ENCODE data around the gene RC3H2.

DNA sequence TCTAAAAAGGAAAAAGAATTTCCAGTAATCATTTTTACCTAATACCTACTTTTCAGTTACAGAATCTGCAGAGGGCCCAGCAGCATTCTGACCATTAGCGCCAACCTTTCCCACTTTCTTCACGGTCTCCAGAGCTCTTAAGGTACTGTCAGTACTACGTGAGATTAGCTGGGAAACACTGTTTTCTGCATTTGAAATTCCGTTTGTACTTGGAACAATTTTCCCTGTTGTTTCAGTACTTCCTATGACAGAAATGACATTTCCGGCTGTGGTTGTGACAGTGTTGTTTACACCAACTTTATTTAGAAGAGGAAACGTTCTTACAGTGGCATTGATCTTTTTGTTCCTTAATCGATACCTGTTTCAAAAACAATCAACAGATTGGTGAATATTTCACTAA lies 39.9 kb downstream of the RC3H2 start:
- TF ChIP-seq CREB1 (IDR thresholded peaks at IDR 0.05; ENCODE audit: low read depth) = no peak
- TF ChIP-seq, protein P1, sequence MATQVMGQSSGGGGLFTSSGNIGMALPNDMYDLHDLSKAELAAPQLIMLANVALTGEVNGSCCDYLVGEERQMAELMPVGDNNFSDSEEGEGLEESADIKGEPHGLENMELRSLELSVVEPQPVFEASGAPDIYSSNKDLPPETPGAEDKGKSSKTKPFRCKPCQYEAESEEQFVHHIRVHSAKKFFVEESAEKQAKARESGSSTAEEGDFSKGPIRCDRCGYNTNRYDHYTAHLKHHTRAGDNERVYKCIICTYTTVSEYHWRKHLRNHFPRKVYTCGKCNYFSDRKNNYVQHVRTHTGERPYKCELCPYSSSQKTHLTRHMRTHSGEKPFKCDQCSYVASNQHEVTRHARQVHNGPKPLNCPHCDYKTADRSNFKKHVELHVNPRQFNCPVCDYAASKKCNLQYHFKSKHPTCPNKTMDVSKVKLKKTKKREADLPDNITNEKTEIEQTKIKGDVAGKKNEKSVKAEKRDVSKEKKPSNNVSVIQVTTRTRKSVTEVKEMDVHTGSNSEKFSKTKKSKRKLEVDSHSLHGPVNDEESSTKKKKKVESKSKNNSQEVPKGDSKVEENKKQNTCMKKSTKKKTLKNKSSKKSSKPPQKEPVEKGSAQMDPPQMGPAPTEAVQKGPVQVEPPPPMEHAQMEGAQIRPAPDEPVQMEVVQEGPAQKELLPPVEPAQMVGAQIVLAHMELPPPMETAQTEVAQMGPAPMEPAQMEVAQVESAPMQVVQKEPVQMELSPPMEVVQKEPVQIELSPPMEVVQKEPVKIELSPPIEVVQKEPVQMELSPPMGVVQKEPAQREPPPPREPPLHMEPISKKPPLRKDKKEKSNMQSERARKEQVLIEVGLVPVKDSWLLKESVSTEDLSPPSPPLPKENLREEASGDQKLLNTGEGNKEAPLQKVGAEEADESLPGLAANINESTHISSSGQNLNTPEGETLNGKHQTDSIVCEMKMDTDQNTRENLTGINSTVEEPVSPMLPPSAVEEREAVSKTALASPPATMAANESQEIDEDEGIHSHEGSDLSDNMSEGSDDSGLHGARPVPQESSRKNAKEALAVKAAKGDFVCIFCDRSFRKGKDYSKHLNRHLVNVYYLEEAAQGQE (IDR thresholded peaks at IDR 0.05; ENCODE audit: low read depth) = no peak
- TF ChIP-seq RAD21 (IDR thresholded peaks at IDR 0.05; ENCODE audit: low read depth) = no peak
- TF ChIP-seq NFIC (IDR thresholded peaks at IDR 0.05) = no peak
- no peak for TF ChIP-seq YY1 (IDR thresholded peaks at IDR 0.05; ENCODE audit: low read depth)
- TF ChIP-seq ZBTB7A (IDR thresholded peaks at IDR 0.05; ENCODE audit: low read depth) = no peak
- no peak for TF ChIP-seq EP300 (IDR thresholded peaks at IDR 0.05; ENCODE audit: borderline replicate concordance)
- no peak for TF ChIP-seq EGR1 (IDR thresholded peaks at IDR 0.05)
- TF ChIP-seq, protein P2, sequence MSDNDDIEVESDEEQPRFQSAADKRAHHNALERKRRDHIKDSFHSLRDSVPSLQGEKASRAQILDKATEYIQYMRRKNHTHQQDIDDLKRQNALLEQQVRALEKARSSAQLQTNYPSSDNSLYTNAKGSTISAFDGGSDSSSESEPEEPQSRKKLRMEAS (IDR thresholded peaks at IDR 0.05) = no peak
- TF ChIP-seq TEAD4 (IDR thresholded peaks at IDR 0.05) = no peak
